Measurements from ENCODE around the gene CTDP1. TPM values are rescaled to one million over a fixed set of nuclear protein-coding genes. Genes with fewer than 3 reads are reported as not detected.

CTDP1 gene
- total RNA-seq: 23.1 and 23.2 TPM in 2 replicates
- long read RNA-seq, partial matches to known transcripts: 1 of 1 reads
- long read RNA-seq, other reads (novel, unspliced or antisense): 0 of 1 reads

DNA sequence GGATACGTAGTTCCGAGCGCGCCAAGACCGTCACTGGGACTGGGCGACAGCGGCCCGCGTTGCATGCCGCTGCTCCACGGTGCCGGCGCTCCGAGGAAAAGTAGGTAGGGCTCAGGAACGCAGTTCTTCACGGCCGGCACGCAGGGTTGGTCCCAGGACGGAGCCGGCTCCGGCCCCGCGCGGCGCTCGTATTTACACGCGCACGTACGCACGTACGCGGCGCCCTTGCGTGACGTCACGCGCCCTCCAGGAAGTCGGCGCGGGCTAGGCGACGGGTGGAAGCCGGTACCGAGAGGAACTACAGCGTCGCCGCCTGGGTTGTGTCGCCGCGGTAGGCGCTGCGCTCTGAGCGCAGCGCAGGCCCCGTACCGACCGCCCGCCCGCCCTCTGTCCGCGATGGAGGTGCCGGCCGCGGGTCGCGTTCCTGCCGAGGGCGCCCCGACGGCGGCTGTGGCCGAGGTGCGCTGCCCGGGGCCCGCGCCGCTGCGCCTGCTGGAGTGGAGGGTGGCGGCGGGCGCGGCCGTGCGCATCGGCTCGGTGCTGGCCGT is at the start of gene CTDP1:
Gene CTDP1 (plus strand): TSS at position 252 of the 548 bp plus-strand sequence. CDS start 145 bp downstream, at position 397.
- peaks cover 9% of the 10 kb centered on the region for H3K36me3 Mint-ChIP-seq (ENCODE audit: unreplicated experiment)
- TF ChIP-seq, protein P1, sequence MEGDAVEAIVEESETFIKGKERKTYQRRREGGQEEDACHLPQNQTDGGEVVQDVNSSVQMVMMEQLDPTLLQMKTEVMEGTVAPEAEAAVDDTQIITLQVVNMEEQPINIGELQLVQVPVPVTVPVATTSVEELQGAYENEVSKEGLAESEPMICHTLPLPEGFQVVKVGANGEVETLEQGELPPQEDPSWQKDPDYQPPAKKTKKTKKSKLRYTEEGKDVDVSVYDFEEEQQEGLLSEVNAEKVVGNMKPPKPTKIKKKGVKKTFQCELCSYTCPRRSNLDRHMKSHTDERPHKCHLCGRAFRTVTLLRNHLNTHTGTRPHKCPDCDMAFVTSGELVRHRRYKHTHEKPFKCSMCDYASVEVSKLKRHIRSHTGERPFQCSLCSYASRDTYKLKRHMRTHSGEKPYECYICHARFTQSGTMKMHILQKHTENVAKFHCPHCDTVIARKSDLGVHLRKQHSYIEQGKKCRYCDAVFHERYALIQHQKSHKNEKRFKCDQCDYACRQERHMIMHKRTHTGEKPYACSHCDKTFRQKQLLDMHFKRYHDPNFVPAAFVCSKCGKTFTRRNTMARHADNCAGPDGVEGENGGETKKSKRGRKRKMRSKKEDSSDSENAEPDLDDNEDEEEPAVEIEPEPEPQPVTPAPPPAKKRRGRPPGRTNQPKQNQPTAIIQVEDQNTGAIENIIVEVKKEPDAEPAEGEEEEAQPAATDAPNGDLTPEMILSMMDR (IDR thresholded peaks at IDR 0.05): no peak
- H3K4me1 Mint-ChIP-seq (ENCODE audit: unreplicated experiment): peaks cover 25% of the 10 kb centered on the region
- DNase-seq (ENCODE audit: extremely low spot score, unreplicated experiment): peak; percentile 96
- H3K4me3 Mint-ChIP-seq (ENCODE audit: unreplicated experiment): peak within 1 kb of the TSS; percentile 87
- H3K27ac Mint-ChIP-seq (ENCODE audit: unreplicated experiment): peak within 1 kb of the TSS; percentile 98
- no peaks in the 10 kb centered on the region for H3K27me3 Mint-ChIP-seq (ENCODE audit: unreplicated experiment)
- no peaks in the 10 kb centered on the region for H3K9me3 Mint-ChIP-seq (ENCODE audit: unreplicated experiment)

- no peaks in the 10 kb centered on the region for H3K9me3 Mint-ChIP-seq (ENCODE audit: unreplicated experiment)
- no peak overlapping the region for H3K27ac Mint-ChIP-seq (ENCODE audit: unreplicated experiment)
- no peaks in the 10 kb centered on the region for H3K4me1 Mint-ChIP-seq (ENCODE audit: unreplicated experiment)
- TF ChIP-seq, protein P1 (IDR thresholded peaks at IDR 0.05): no peak
- DNase-seq (ENCODE audit: extremely low spot score, unreplicated experiment): peak; percentile 75
- H3K36me3 Mint-ChIP-seq (ENCODE audit: unreplicated experiment): no peaks in the 10 kb centered on the region
- H3K27me3 Mint-ChIP-seq (ENCODE audit: unreplicated experiment): peaks cover 35% of the 10 kb centered on the region
- H3K4me3 Mint-ChIP-seq (ENCODE audit: unreplicated experiment): no peak overlapping the region
These were observed 49.1 kb upstream of the CTDP1 start for GRCh38 chr18:79630281-79631095.

DNA sequence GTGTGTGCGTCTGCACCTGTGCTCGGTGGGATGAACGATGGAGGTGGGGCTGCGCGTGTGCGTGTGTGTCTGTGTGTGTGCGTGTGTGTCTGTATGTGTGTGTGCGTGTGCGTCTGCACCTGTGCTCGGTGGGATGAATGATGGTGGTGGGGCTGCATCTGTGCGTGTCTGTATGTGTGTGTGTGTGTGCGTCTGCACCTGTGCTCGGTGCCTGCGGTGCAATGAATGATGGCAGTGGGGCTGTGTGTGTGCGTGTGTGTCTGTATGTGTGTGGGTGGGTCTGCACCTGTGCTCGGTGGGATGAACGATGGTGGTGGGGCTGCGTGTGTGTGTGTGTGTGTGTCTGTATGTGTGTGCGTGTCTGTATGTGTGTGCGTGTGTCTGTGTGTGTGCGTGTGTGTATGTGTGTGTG is 48.5 kb upstream of the CTDP1 start:
- no peak for DNase-seq (ENCODE audit: extremely low spot score, unreplicated experiment)
- Mint-ChIP-seq H3K9me3 (ENCODE audit: unreplicated experiment) (no peaks in the 10 kb centered on the region), H3K36me3 (ENCODE audit: unreplicated experiment) (no peaks in the 10 kb centered on the region), H3K4me3 (ENCODE audit: unreplicated experiment) (no peak overlapping the region), H3K27ac (ENCODE audit: unreplicated experiment) (no peak overlapping the region), H3K27me3 (ENCODE audit: unreplicated experiment) (peaks cover 29% of the 10 kb centered on the region), H3K4me1 (ENCODE audit: unreplicated experiment) (no peaks in the 10 kb centered on the region)
- TF ChIP-seq, protein P1 (IDR thresholded peaks at IDR 0.05): no peak

DNA sequence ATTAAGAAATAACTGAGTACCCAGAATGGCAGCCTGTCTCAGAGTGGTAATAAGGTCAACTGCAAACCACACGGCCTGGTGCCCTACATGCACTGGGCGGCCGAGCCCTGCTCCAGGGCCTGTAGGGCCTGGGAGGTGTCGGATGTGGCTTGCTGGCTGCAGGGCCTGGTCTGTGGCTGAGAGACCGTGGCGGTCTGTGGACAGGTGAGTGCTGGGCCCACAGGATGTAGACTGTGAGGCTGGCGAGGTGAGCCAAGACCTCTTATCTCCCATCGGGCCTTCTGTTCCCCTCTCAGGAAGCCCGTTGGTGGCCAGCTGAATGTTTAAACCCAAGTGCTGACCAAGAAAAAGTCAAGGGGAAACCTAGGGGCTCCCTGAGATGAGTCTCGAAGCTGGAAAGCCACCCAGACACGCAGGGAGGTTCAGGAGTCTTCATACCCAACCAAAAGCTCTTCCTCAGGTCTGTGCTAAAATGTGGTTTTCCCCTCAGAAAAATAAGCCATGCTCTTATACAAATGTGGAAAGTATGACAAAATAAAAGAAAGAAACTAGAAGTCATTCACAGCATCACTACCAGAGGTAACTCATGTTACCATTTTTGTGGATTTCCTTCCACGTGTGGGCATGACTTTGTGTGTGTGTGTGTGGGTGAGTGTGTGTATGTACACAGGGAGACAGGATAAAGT is 47.7 kb upstream of the CTDP1 start:
- Mint-ChIP-seq H3K36me3 (ENCODE audit: unreplicated experiment) (no peaks in the 10 kb centered on the region), H3K27ac (ENCODE audit: unreplicated experiment) (no peak overlapping the region), H3K4me1 (ENCODE audit: unreplicated experiment) (no peaks in the 10 kb centered on the region), H3K27me3 (ENCODE audit: unreplicated experiment) (peaks cover 23% of the 10 kb centered on the region), H3K9me3 (ENCODE audit: unreplicated experiment) (no peaks in the 10 kb centered on the region), H3K4me3 (ENCODE audit: unreplicated experiment) (no peak overlapping the region)
- TF ChIP-seq, protein P1 (IDR thresholded peaks at IDR 0.05): no peak
- DNase-seq (ENCODE audit: extremely low spot score, unreplicated experiment): peak; percentile 69

DNA sequence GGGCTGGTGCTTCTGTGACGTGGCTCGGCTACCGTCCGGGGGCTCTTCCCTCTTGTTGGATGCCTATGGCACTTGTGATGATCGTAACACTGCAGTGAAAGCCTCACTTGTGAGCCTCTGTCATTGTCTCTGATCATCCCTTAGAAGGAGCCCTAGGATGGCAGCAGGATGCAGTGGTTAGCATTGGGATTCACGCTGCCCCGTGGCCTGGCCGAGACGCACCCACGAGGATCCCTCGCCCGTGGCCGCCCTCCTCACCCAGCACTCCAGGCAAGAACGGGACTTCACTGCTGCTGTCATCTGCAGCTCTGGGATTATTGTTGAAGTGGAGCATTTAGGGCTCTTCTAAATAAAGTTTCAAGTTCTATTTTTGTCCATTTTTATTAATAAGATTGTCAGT is 46.8 kb upstream of the CTDP1 start:
- Mint-ChIP-seq H3K9me3 (ENCODE audit: unreplicated experiment) (no peaks in the 10 kb centered on the region), H3K4me1 (ENCODE audit: unreplicated experiment) (no peaks in the 10 kb centered on the region), H3K4me3 (ENCODE audit: unreplicated experiment) (no peak overlapping the region), H3K27me3 (ENCODE audit: unreplicated experiment) (peaks cover 17% of the 10 kb centered on the region), H3K36me3 (ENCODE audit: unreplicated experiment) (no peaks in the 10 kb centered on the region), H3K27ac (ENCODE audit: unreplicated experiment) (no peak overlapping the region)
- peak; percentile 62 for DNase-seq (ENCODE audit: extremely low spot score, unreplicated experiment)
- TF ChIP-seq, protein P1 (IDR thresholded peaks at IDR 0.05): no peak

Measured in osteocyte (in vitro differentiated cells).